ENCODE results near the gene GREB1L.

- TF ChIP-seq CTCF (IDR thresholded peaks at IDR 0.05) (no peak), POLR2A (IDR thresholded peaks at IDR 0.05) (no peak)
Measured at GRCh38 chr18:21254576-21254975, 12.5 kb downstream of the GREB1L start.
